NCI-H146 treated with DMSO at 0.1 percent for 48 hours (cell line): ENCODE results near the gene ZFP3.
A peak's percentile ranks its signal among the peaks of the same experiment; 100 is the strongest.
"Not testable (repeated sequence)": the region's sequence is repeated elsewhere in the genome, so short reads cannot be mapped to it uniquely, and the experiment has no call there.

Source experiments
- DNase-seq: peaks from one replicate; lab custom pipeline; 2025; ENCODE audit not compliant: unreplicated experiment; lab: John Stamatoyannopoulos, UW

Gene ZFP3

GRCh38 chr17:5124125-5124760 lies 46.0 kb downstream of the ZFP3 start:
- not testable (repeated sequence) for DNase-seq

GRCh38 chr17:5124896-5125295 lies 46.6 kb downstream of the ZFP3 start:
- peak; percentile 40 for DNase-seq

GRCh38 chr17:5126719-5127488 lies 48.6 kb downstream of the ZFP3 start:
- no peak for DNase-seq

GRCh38 chr17:5127910-5128309 lies 49.6 kb downstream of the ZFP3 start:
- no peak for DNase-seq

GRCh38 chr17:5128387-5128786 lies 50.1 kb downstream of the ZFP3 start:
- DNase-seq, result not testable (repeated sequence)

GRCh38 chr17:5128905-5129535 lies 50.8 kb downstream of the ZFP3 start:
- no peak for DNase-seq

- DNase-seq, result not testable (repeated sequence)
These were observed 51.5 kb downstream of the ZFP3 start for GRCh38 chr17:5129770-5130169.

GRCh38 chr17:5130261-5130660 lies 52.0 kb downstream of the ZFP3 start:
- DNase-seq, result not testable (repeated sequence)

GRCh38 chr17:5130687-5131086 lies 52.4 kb downstream of the ZFP3 start:
- DNase-seq, result not testable (repeated sequence)

- DNase-seq, result no peak
These were observed 53.0 kb downstream of the ZFP3 start for GRCh38 chr17:5131146-5131715.

- not testable (repeated sequence) for DNase-seq
These were observed 53.7 kb downstream of the ZFP3 start for GRCh38 chr17:5131799-5132502.

- DNase-seq, result not testable (repeated sequence)
These were observed 54.4 kb downstream of the ZFP3 start for GRCh38 chr17:5132503-5133225.

GRCh38 chr17:5133311-5133710 lies 55.0 kb downstream of the ZFP3 start:
- no peak for DNase-seq

- not testable (repeated sequence) for DNase-seq
These were observed 55.7 kb downstream of the ZFP3 start for GRCh38 chr17:5133961-5134360.

GRCh38 chr17:5134571-5134970 lies 56.3 kb downstream of the ZFP3 start:
- DNase-seq, result not testable (repeated sequence)

- DNase-seq, result not testable (repeated sequence)
These were observed 57.0 kb downstream of the ZFP3 start for GRCh38 chr17:5135131-5135712.

- DNase-seq, result no peak
These were observed 57.7 kb downstream of the ZFP3 start for GRCh38 chr17:5135726-5136579.

- DNase-seq, result not testable (repeated sequence)
These were observed 58.5 kb downstream of the ZFP3 start for GRCh38 chr17:5136580-5137412.
